Measurements from ENCODE around the gene ZBTB7C.

Gene ZBTB7C

GRCh38 chr18:48022021-48022420, 387.2 kb downstream of the ZBTB7C start:
- peaks cover 0 to 5% of the 10 kb centered on the region in 2 donors for H3K4me1 ChIP-seq (ENCODE audit: control insufficient read depth in 1 of 2, insufficient read depth in 2 of 2, low read length in 2 of 2)
- peaks cover 6% of the 10 kb centered on the region for H3K27me3 ChIP-seq (ENCODE audit: low read depth, low read length)
- no peaks in the 10 kb centered on the region for H3K36me3 ChIP-seq (ENCODE audit: control insufficient read depth in 1 of 2, insufficient read depth in 2 of 2, low read length in 2 of 2)
- no peak overlapping the region for H3K27ac ChIP-seq (ENCODE audit: low read length)
- no peak overlapping the region for H3K4me3 ChIP-seq (ENCODE audit: low read depth in 1 of 2, low read length in 2 of 2)
- no peaks in the 10 kb centered on the region for H3K9me3 ChIP-seq (ENCODE audit: control insufficient read depth in 1 of 2, low read length in 2 of 2)

- no peaks in the 10 kb centered on the region for H3K36me3 ChIP-seq (ENCODE audit: control insufficient read depth in 1 of 2, insufficient read depth in 2 of 2, low read length in 2 of 2)
- no peak overlapping the region for H3K4me3 ChIP-seq (ENCODE audit: low read depth in 1 of 2, low read length in 2 of 2)
- no peak overlapping the region for H3K27ac ChIP-seq (ENCODE audit: low read length)
- peaks cover 6% of the 10 kb centered on the region for H3K27me3 ChIP-seq (ENCODE audit: low read depth, low read length)
- H3K9me3 ChIP-seq (ENCODE audit: control insufficient read depth in 1 of 2, low read length in 2 of 2): no peaks in the 10 kb centered on the region
- peaks cover 0 to 4% of the 10 kb centered on the region in 2 donors for H3K4me1 ChIP-seq (ENCODE audit: control insufficient read depth in 1 of 2, insufficient read depth in 2 of 2, low read length in 2 of 2)
These were observed 387.8 kb downstream of the ZBTB7C start for GRCh38 chr18:48021273-48021914.

GRCh38 chr18:48020337-48021250, 388.6 kb downstream of the ZBTB7C start:
- H3K9me3 ChIP-seq (ENCODE audit: control insufficient read depth in 1 of 2, low read length in 2 of 2): no peaks in the 10 kb centered on the region
- H3K27ac ChIP-seq (ENCODE audit: low read length): no peak overlapping the region
- no peak overlapping the region for H3K4me3 ChIP-seq (ENCODE audit: low read depth in 1 of 2, low read length in 2 of 2)
- H3K4me1 ChIP-seq (ENCODE audit: control insufficient read depth in 1 of 2, insufficient read depth in 2 of 2, low read length in 2 of 2): peaks cover 0 to 4% of the 10 kb centered on the region in 2 donors
- no peaks in the 10 kb centered on the region for H3K36me3 ChIP-seq (ENCODE audit: control insufficient read depth in 1 of 2, insufficient read depth in 2 of 2, low read length in 2 of 2)
- H3K27me3 ChIP-seq (ENCODE audit: low read depth, low read length): peaks cover 6% of the 10 kb centered on the region

GRCh38 chr18:48019557-48020325, 389.4 kb downstream of the ZBTB7C start:
- no peaks in the 10 kb centered on the region for H3K9me3 ChIP-seq (ENCODE audit: control insufficient read depth in 1 of 2, low read length in 2 of 2)
- no peak overlapping the region for H3K27ac ChIP-seq (ENCODE audit: low read length)
- peaks cover 6% of the 10 kb centered on the region for H3K27me3 ChIP-seq (ENCODE audit: low read depth, low read length)
- peaks cover 0 to 4% of the 10 kb centered on the region in 2 donors for H3K4me1 ChIP-seq (ENCODE audit: control insufficient read depth in 1 of 2, insufficient read depth in 2 of 2, low read length in 2 of 2)
- no peak overlapping the region for H3K4me3 ChIP-seq (ENCODE audit: low read depth in 1 of 2, low read length in 2 of 2)
- no peaks in the 10 kb centered on the region for H3K36me3 ChIP-seq (ENCODE audit: control insufficient read depth in 1 of 2, insufficient read depth in 2 of 2, low read length in 2 of 2)

- H3K27me3 ChIP-seq (ENCODE audit: low read depth, low read length): peaks cover 6% of the 10 kb centered on the region
- H3K27ac ChIP-seq (ENCODE audit: low read length): no peak overlapping the region
- no peaks in the 10 kb centered on the region for H3K9me3 ChIP-seq (ENCODE audit: control insufficient read depth in 1 of 2, low read length in 2 of 2)
- H3K36me3 ChIP-seq (ENCODE audit: control insufficient read depth in 1 of 2, insufficient read depth in 2 of 2, low read length in 2 of 2): no peaks in the 10 kb centered on the region
- H3K4me1 ChIP-seq (ENCODE audit: control insufficient read depth in 1 of 2, insufficient read depth in 2 of 2, low read length in 2 of 2): peaks cover 0 to 4% of the 10 kb centered on the region in 2 donors
- no peak overlapping the region for H3K4me3 ChIP-seq (ENCODE audit: low read depth in 1 of 2, low read length in 2 of 2)
These were observed 390.3 kb downstream of the ZBTB7C start for GRCh38 chr18:48018851-48019250.

DNA sequence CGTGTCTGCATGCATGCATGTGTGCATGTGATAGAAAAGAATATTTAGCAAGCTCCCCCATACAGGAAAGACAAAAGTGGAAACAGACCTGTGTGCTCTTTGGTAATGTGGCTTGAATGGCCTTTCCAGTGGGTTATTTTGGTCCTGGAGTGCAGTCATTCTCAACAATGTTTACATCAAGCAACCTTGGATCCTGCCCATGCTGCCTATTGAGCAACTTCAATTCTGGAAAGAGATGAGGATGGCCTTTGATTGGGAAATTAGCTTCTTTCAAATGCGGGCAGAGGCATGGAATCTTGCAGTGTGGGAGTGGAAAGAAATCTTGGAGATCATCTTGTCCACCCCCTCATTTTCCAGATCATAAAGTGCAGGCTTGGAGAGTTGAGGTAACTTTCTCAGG, 391.5 kb downstream of the ZBTB7C start:
- Histone ChIP-seq H3K27me3 (ENCODE audit: low read depth, low read length) (peaks cover 6% of the 10 kb centered on the region), H3K36me3 (ENCODE audit: control insufficient read depth in 1 of 2, insufficient read depth in 2 of 2, low read length in 2 of 2) (no peaks in the 10 kb centered on the region), H3K4me1 (ENCODE audit: control insufficient read depth in 1 of 2, insufficient read depth in 2 of 2, low read length in 2 of 2) (peaks cover 0 to 4% of the 10 kb centered on the region in 2 donors), H3K4me3 (ENCODE audit: low read depth in 1 of 2, low read length in 2 of 2) (no peak overlapping the region), H3K9me3 (ENCODE audit: control insufficient read depth in 1 of 2, low read length in 2 of 2) (no peaks in the 10 kb centered on the region), H3K27ac (ENCODE audit: low read length) (no peak overlapping the region)

DNA sequence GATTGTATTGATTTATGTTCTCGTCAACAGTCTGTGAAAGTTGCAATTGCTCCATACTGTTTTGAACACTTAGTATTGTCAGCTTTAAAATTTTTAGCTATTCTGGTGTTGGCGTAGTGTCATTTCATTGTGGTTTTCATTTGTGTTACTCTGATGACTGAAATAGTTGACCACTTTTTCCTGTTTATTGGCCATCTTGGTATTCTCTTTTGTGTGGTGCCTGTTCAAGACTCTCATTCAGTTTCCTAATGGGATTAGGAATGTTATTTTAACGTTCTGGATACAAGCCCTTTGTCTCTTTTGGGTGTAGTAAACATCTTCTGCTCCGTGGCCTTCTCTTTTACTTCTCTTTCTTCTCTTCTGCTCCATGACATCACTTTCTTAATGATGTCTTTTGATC, 396.0 kb downstream of the ZBTB7C start:
- Histone ChIP-seq H3K27me3 (ENCODE audit: low read depth, low read length) (no peaks in the 10 kb centered on the region), H3K9me3 (ENCODE audit: control insufficient read depth in 1 of 2, low read length in 2 of 2) (no peaks in the 10 kb centered on the region), H3K36me3 (ENCODE audit: control insufficient read depth in 1 of 2, insufficient read depth in 2 of 2, low read length in 2 of 2) (no peaks in the 10 kb centered on the region), H3K4me3 (ENCODE audit: low read depth in 1 of 2, low read length in 2 of 2) (no peak overlapping the region), H3K4me1 (ENCODE audit: control insufficient read depth in 1 of 2, insufficient read depth in 2 of 2, low read length in 2 of 2) (peaks cover 0 to 4% of the 10 kb centered on the region in 2 donors), H3K27ac (ENCODE audit: low read length) (no peak overlapping the region)

GRCh38 chr18:48011926-48012465, 397.2 kb downstream of the ZBTB7C start:
- no peak overlapping the region for H3K27ac ChIP-seq (ENCODE audit: low read length)
- H3K36me3 ChIP-seq (ENCODE audit: control insufficient read depth in 1 of 2, insufficient read depth in 2 of 2, low read length in 2 of 2): no peaks in the 10 kb centered on the region
- no peaks in the 10 kb centered on the region for H3K9me3 ChIP-seq (ENCODE audit: control insufficient read depth in 1 of 2, low read length in 2 of 2)
- H3K27me3 ChIP-seq (ENCODE audit: low read depth, low read length): no peaks in the 10 kb centered on the region
- no peak overlapping the region for H3K4me3 ChIP-seq (ENCODE audit: low read depth in 1 of 2, low read length in 2 of 2)
- no peaks in the 10 kb centered on the region for H3K4me1 ChIP-seq (ENCODE audit: control insufficient read depth in 1 of 2, insufficient read depth in 2 of 2, low read length in 2 of 2)

DNA sequence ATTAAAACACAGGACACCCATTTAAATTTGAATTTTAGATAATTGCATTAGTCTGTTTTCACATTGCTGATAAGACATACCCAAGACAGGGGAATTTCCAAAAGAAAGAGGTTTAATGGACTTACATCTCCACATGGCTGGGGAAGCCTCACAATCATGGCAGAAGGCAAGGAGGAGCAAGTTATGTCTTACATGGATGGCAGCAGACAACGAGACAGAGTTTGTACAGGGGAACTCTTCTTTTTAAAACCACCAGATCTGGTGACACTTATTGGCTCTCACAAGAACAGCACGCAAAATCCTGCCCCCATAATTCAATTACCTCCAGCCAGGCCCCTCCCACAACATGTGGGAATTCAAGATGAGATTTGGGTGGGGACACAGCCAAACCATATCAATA, 398.9 kb downstream of the ZBTB7C start:
- H3K4me1 ChIP-seq (ENCODE audit: control insufficient read depth in 1 of 2, insufficient read depth in 2 of 2, low read length in 2 of 2): no peaks in the 10 kb centered on the region
- H3K36me3 ChIP-seq (ENCODE audit: control insufficient read depth in 1 of 2, insufficient read depth in 2 of 2, low read length in 2 of 2): no peaks in the 10 kb centered on the region
- no peaks in the 10 kb centered on the region for H3K27me3 ChIP-seq (ENCODE audit: low read depth, low read length)
- H3K4me3 ChIP-seq (ENCODE audit: low read depth in 1 of 2, low read length in 2 of 2): no peak overlapping the region
- H3K9me3 ChIP-seq (ENCODE audit: control insufficient read depth in 1 of 2, low read length in 2 of 2): no peaks in the 10 kb centered on the region
- no peak overlapping the region for H3K27ac ChIP-seq (ENCODE audit: low read length)

DNA sequence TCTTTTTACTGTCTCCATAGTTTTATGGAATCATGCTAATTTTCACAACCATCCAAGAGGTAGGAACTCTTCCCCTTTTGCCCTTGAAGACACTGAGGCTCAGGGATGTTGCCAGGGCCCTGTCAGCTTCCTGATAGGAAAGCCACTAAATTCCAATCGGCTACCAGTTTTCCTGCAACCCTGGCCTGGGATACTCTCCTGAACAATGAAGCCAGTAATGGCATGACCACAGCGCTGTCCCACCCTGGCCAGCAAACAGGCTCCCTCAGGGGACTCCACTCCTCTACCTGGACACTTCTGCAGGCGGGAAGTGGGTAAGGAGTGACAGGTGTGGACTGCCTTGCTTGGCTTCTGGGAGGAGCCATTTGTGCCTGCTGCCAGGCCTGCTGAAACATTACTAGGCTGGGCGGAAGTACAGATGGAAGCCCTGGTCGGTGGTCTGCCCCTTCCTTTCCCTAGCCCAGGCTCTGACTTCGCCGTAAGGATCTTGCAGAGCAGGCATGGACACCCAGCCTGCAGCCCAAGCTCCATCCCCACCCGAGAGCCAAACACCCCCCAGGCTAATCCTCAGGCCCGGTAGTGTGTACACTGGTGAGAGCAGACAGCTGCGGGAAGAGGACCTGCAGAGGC, 400.0 kb downstream of the ZBTB7C start:
- H3K27me3 ChIP-seq (ENCODE audit: low read depth, low read length): no peaks in the 10 kb centered on the region
- no peak overlapping the region for H3K4me3 ChIP-seq (ENCODE audit: low read depth in 1 of 2, low read length in 2 of 2)
- no peaks in the 10 kb centered on the region for H3K9me3 ChIP-seq (ENCODE audit: control insufficient read depth in 1 of 2, low read length in 2 of 2)
- H3K27ac ChIP-seq (ENCODE audit: low read length): no peak overlapping the region
- no peaks in the 10 kb centered on the region for H3K36me3 ChIP-seq (ENCODE audit: control insufficient read depth in 1 of 2, insufficient read depth in 2 of 2, low read length in 2 of 2)
- H3K4me1 ChIP-seq (ENCODE audit: control insufficient read depth in 1 of 2, insufficient read depth in 2 of 2, low read length in 2 of 2): no peaks in the 10 kb centered on the region
